Left kidney (tissue), 2 donors: Measurements from ENCODE around the gene SUN1. TPM values are rescaled to one million over a fixed set of nuclear protein-coding genes. Genes with fewer than 3 reads are reported as not detected.

ENCODE experiments used
- DNase-seq: peaks from one replicate; pipeline ENCODE4 v3.0.0-alpha.2; 2013
- polyA plus RNA-seq: library from polyadenylated mRNA; unstranded; fragments of 120-200 nt; gene quantifications from one replicate; pipeline ENCODE4 v1.2.1, GENCODE V29; 2013; ENCODE audit not compliant: insufficient read length

Gene SUN1
- polyA plus RNA-seq, 1 donor, result 163 TPM

- DNase-seq, result no peak
Observed at GRCh38 chr7:891805-892204, 59.5 kb downstream of the SUN1 start.

- no peak for DNase-seq
Observed at GRCh38 chr7:892648-893593, 60.6 kb downstream of the SUN1 start.

- DNase-seq, result no peak
Observed at GRCh38 chr7:893686-894085, 61.4 kb downstream of the SUN1 start.

GRCh38 chr7:894164-894867 is 62.0 kb downstream of the SUN1 start:
- DNase-seq, result no peak

GRCh38 chr7:894927-895450 is 62.7 kb downstream of the SUN1 start:
- no peak for DNase-seq

GRCh38 chr7:895451-896052 is 63.3 kb downstream of the SUN1 start:
- no peak for DNase-seq

- no peak for DNase-seq
Observed at GRCh38 chr7:896346-897075, 64.2 kb downstream of the SUN1 start.

GRCh38 chr7:897086-897485 is 64.8 kb downstream of the SUN1 start:
- DNase-seq, result no peak

- peak; percentile 44 for DNase-seq
Observed at GRCh38 chr7:897771-898376, 65.6 kb downstream of the SUN1 start.

GRCh38 chr7:898460-898854 is 66.2 kb downstream of the SUN1 start:
- DNase-seq, result no peak

- no peak for DNase-seq
Observed at GRCh38 chr7:898855-899681, 66.8 kb downstream of the SUN1 start.

- no peak for DNase-seq
Observed at GRCh38 chr7:899806-900205, 67.5 kb downstream of the SUN1 start.

- no peak for DNase-seq
Observed at GRCh38 chr7:900331-901040, 68.2 kb downstream of the SUN1 start.

- DNase-seq, result no peak
Observed at GRCh38 chr7:901041-901387, 68.7 kb downstream of the SUN1 start.

- DNase-seq, result peak; percentile 54
Observed at GRCh38 chr7:901388-902154, 69.3 kb downstream of the SUN1 start.

GRCh38 chr7:902996-903395 is 70.7 kb downstream of the SUN1 start:
- no peak for DNase-seq

- no peak for DNase-seq
Observed at GRCh38 chr7:903921-904755, 71.9 kb downstream of the SUN1 start.

- DNase-seq, result no peak
Observed at GRCh38 chr7:904847-905246, 72.6 kb downstream of the SUN1 start.
